ENCODE measurements around the gene KREMEN1. TPM values are rescaled to one million over a fixed set of nuclear protein-coding genes. Genes with fewer than 3 reads are reported as not detected.

KREMEN1 gene
- total RNA-seq, 2 experiments from 2014 or later = not detected

DNA sequence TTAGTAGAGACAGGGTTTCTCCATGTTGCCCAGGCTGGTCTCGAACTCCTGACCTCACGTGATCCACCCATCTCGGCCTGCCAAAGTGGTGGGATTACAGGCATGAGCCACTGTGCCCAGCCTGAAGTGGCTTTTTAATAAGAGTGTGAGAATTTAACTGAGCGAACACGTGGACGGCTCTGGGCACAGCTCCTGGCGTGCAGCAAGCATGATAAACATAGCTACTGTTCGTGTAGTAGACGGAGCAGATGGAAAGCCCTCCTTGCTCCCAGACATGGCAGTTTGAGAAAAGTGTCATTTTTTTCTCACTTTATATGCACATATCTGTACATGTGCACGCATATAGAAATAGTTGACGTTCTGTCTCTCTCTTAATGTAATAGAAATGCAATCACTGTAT, 139.9 kb downstream of the KREMEN1 start:
- H3K9me3 Mint-ChIP-seq = no peaks in the 10 kb centered on the region
- Histone ChIP-seq H3K4me1 (ENCODE audit: insufficient read depth, low read length) (no peaks in the 10 kb centered on the region), H3K36me3 (ENCODE audit: insufficient read depth, low read length) (no peaks in the 10 kb centered on the region), H3K27me3 (ENCODE audit: control insufficient read depth in 1 of 2, insufficient read depth in 2 of 2, low read length in 2 of 2) (peaks cover 0 to 9% of the 10 kb centered on the region in 2 experiments), H3K9me3 (ENCODE audit: control insufficient read depth in 1 of 2, insufficient read depth in 1 of 2, low read length in 2 of 2) (peaks cover 0 to 3% of the 10 kb centered on the region in 2 experiments), H3K4me3 (ENCODE audit: low read length) (no peak overlapping the region), H3K27ac (ENCODE audit: low read depth in 1 of 2, low read length in 2 of 2) (no peak overlapping the region)
- no peak overlapping the region for H3K4me3 Mint-ChIP-seq
- TF ChIP-seq, protein P1, sequence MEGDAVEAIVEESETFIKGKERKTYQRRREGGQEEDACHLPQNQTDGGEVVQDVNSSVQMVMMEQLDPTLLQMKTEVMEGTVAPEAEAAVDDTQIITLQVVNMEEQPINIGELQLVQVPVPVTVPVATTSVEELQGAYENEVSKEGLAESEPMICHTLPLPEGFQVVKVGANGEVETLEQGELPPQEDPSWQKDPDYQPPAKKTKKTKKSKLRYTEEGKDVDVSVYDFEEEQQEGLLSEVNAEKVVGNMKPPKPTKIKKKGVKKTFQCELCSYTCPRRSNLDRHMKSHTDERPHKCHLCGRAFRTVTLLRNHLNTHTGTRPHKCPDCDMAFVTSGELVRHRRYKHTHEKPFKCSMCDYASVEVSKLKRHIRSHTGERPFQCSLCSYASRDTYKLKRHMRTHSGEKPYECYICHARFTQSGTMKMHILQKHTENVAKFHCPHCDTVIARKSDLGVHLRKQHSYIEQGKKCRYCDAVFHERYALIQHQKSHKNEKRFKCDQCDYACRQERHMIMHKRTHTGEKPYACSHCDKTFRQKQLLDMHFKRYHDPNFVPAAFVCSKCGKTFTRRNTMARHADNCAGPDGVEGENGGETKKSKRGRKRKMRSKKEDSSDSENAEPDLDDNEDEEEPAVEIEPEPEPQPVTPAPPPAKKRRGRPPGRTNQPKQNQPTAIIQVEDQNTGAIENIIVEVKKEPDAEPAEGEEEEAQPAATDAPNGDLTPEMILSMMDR (IDR thresholded peaks at IDR 0.05) = no peak
- ATAC-seq (ENCODE audit: poor library complexity) (no peak), DNase-seq (no peak)
- ChIA-PET POLR2A (no interaction called here), CTCF (no interaction called here)
- intact Hi-C loops (cut with DNase I, micrococcal nuclease) = no loop called here
- H3K27ac Mint-ChIP-seq = no peak overlapping the region
- H3K27me3 Mint-ChIP-seq = no peaks in the 10 kb centered on the region
- H3K36me3 Mint-ChIP-seq (ENCODE audit: low read depth) = no peaks in the 10 kb centered on the region
- H3K4me1 Mint-ChIP-seq (ENCODE audit: low read depth) = no peaks in the 10 kb centered on the region

DNA sequence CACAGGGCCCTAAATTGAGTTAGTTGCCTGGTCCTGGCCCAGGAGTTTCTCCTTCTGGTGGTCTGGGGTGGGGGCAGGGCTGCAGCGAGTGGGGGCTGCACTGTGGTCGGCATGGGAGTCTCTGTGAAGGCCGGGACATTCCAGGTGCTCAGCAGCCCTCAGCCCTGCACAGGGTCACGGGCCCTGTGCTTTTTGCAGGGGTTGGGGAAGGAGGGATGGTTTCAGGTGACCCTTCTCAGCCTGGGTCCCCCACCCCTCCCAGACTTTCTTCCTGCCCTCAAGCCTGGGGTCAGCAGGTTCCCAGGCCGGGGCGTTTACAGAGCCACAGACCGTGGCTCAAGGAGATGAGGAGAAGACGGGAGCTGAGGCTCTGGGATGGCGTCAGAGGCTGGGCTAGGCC, 140.7 kb downstream of the KREMEN1 start:
- no peak overlapping the region for H3K4me3 Mint-ChIP-seq
- no peaks in the 10 kb centered on the region for H3K36me3 ChIP-seq (ENCODE audit: insufficient read depth, low read length)
- no peak overlapping the region for H3K27ac ChIP-seq (ENCODE audit: low read depth in 1 of 2, low read length in 2 of 2)
- H3K4me3 ChIP-seq (ENCODE audit: low read length) = no peak overlapping the region
- H3K27me3 Mint-ChIP-seq = no peaks in the 10 kb centered on the region
- ChIA-PET CTCF (no interaction called here), POLR2A (no interaction called here)
- TF ChIP-seq, protein P1 (IDR thresholded peaks at IDR 0.05) = no peak
- peaks cover 0 to 4% of the 10 kb centered on the region in 2 experiments for H3K27me3 ChIP-seq (ENCODE audit: control insufficient read depth in 1 of 2, insufficient read depth in 2 of 2, low read length in 2 of 2)
- no peaks in the 10 kb centered on the region for H3K9me3 ChIP-seq (ENCODE audit: control insufficient read depth in 1 of 2, insufficient read depth in 1 of 2, low read length in 2 of 2)
- ATAC-seq (ENCODE audit: poor library complexity) (no peak), DNase-seq (no peak)
- no peaks in the 10 kb centered on the region for H3K36me3 Mint-ChIP-seq (ENCODE audit: low read depth)
- no peak overlapping the region for H3K27ac Mint-ChIP-seq
- intact Hi-C loops (cut with DNase I, micrococcal nuclease) = no loop called here
- no peaks in the 10 kb centered on the region for H3K4me1 ChIP-seq (ENCODE audit: insufficient read depth, low read length)
- H3K4me1 Mint-ChIP-seq (ENCODE audit: low read depth) = no peaks in the 10 kb centered on the region
- H3K9me3 Mint-ChIP-seq = no peaks in the 10 kb centered on the region

DNA sequence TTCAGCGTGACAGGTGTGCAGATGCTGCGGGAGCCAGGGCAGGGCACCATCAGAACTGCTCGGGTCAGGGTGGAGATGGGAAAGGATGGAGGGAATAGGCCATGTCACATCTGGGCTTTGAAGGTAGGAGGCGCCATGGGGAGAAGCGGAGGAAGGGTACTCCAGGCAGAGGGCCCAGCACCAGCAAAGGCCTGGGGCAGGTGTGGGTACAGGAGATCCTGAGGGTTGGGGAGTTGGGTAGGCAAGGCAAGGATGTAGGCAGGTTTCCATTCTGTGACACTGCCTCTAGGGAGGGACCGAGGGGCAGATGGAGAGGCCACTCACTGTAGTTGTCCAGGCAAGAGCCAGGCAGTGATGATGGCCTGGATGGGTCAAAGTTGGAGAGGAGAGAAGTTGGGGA, 141.4 kb downstream of the KREMEN1 start:
- H3K27me3 ChIP-seq (ENCODE audit: control insufficient read depth in 1 of 2, insufficient read depth in 2 of 2, low read length in 2 of 2) = no peaks in the 10 kb centered on the region
- Mint-ChIP-seq H3K4me3 (no peak overlapping the region), H3K4me1 (ENCODE audit: low read depth) (no peaks in the 10 kb centered on the region), H3K27ac (no peak overlapping the region), H3K36me3 (ENCODE audit: low read depth) (no peaks in the 10 kb centered on the region), H3K9me3 (no peaks in the 10 kb centered on the region), H3K27me3 (no peaks in the 10 kb centered on the region)
- DNase-seq (no peak), ATAC-seq (ENCODE audit: poor library complexity) (no peak)
- no peaks in the 10 kb centered on the region for H3K9me3 ChIP-seq (ENCODE audit: control insufficient read depth in 1 of 2, insufficient read depth in 1 of 2, low read length in 2 of 2)
- POLR2A ChIA-PET = no interaction called here
- intact Hi-C loops (cut with DNase I, micrococcal nuclease) = no loop called here
- H3K36me3 ChIP-seq (ENCODE audit: insufficient read depth, low read length) = no peaks in the 10 kb centered on the region
- CTCF ChIA-PET = no interaction called here
- no peak overlapping the region for H3K27ac ChIP-seq (ENCODE audit: low read depth in 1 of 2, low read length in 2 of 2)
- TF ChIP-seq, protein P1 (IDR thresholded peaks at IDR 0.05) = no peak
- H3K4me3 ChIP-seq (ENCODE audit: low read length) = no peak overlapping the region
- no peaks in the 10 kb centered on the region for H3K4me1 ChIP-seq (ENCODE audit: insufficient read depth, low read length)

Data from CD4-positive, alpha-beta T cell (primary cell).